Stomach smooth muscle (tissue), 2 donors: ENCODE measurements around the gene BEST3.
"Not testable (repeated sequence)": the region's sequence is repeated elsewhere in the genome, so short reads cannot be mapped to it uniquely, and the experiment has no call there.

ENCODE experiments used
- H3K27ac ChIP-seq: one replicate; pipeline ENCODE4 v1.7.0; 2013; ENCODE audit warnings: mild to moderate bottlenecking, low read length, inconsistent platforms
- H3K27me3 ChIP-seq, 2 donors: one replicate each; pipeline ENCODE4 v1.7.0; 2013; ENCODE audit warnings: low read length in 2 of 2; ENCODE audit not compliant: insufficient read depth in 2 of 2, control insufficient read depth in 1 of 2
- H3K36me3 ChIP-seq, 2 donors: one replicate each; pipeline ENCODE4 v1.7.0; 2013; ENCODE audit warnings: low read length in 2 of 2; ENCODE audit not compliant: control insufficient read depth in 2 of 2, insufficient read depth in 2 of 2
- H3K4me1 ChIP-seq: one replicate; pipeline ENCODE4 v1.7.0; 2013; ENCODE audit warnings: low read length; ENCODE audit not compliant: control insufficient read depth, insufficient read depth
- H3K4me3 ChIP-seq, 2 donors: one replicate each; pipeline ENCODE4 v1.7.0; 2013; ENCODE audit warnings: low read length in 2 of 2
- H3K9ac ChIP-seq, 2 donors: one replicate each; pipeline ENCODE4 v1.7.0; 2013; ENCODE audit warnings: low read length in 2 of 2, mild to moderate bottlenecking in 1 of 2
- H3K9me3 ChIP-seq, 2 donors: one replicate each; pipeline ENCODE4 v1.7.0; 2013; ENCODE audit warnings: low read length in 2 of 2; ENCODE audit not compliant: control insufficient read depth in 2 of 2
- donor health status: healthy.
- donor health status: Pancreatic carcinoma.

BEST3 gene

GRCh38 chr12:69621551-69621950, 77.6 kb downstream of the BEST3 start:
- no peaks in the 10 kb centered on the region for H3K9me3 ChIP-seq
- H3K4me1 ChIP-seq = no peaks in the 10 kb centered on the region
- no peak overlapping the region for H3K27ac ChIP-seq
- no peak overlapping the region for H3K4me3 ChIP-seq
- H3K9ac ChIP-seq = no peak overlapping the region
- H3K27me3 ChIP-seq = peaks cover 0 to 11% of the 10 kb centered on the region in 2 donors
- no peaks in the 10 kb centered on the region for H3K36me3 ChIP-seq

- no peak overlapping the region for H3K27ac ChIP-seq
- no peak overlapping the region for H3K9ac ChIP-seq
- peaks cover 0 to 6% of the 10 kb centered on the region in 2 donors for H3K27me3 ChIP-seq
- no peaks in the 10 kb centered on the region for H3K36me3 ChIP-seq
- H3K4me3 ChIP-seq = no peak overlapping the region
- H3K9me3 ChIP-seq = no peaks in the 10 kb centered on the region
- H3K4me1 ChIP-seq = no peaks in the 10 kb centered on the region
These were observed 78.2 kb downstream of the BEST3 start for GRCh38 chr12:69620921-69621320.

GRCh38 chr12:69620077-69620476, 79.0 kb downstream of the BEST3 start:
- Histone ChIP-seq H3K4me3 (no peak overlapping the region), H3K9me3 (no peaks in the 10 kb centered on the region), H3K9ac (no peak overlapping the region), H3K4me1 (no peaks in the 10 kb centered on the region), H3K27me3 (peaks cover 0 to 6% of the 10 kb centered on the region in 2 donors), H3K36me3 (no peaks in the 10 kb centered on the region), H3K27ac (no peak overlapping the region)

- Histone ChIP-seq H3K27me3 (peaks cover 0 to 6% of the 10 kb centered on the region in 2 donors), H3K36me3 (no peaks in the 10 kb centered on the region), H3K4me1 (no peaks in the 10 kb centered on the region), H3K4me3 (no peak overlapping the region), H3K9me3 (no peaks in the 10 kb centered on the region), H3K9ac (no peak overlapping the region), H3K27ac (no peak overlapping the region)
These were observed 80.1 kb downstream of the BEST3 start for GRCh38 chr12:69619050-69619449.

- Histone ChIP-seq H3K36me3 (no peaks in the 10 kb centered on the region), H3K4me1 (no peaks in the 10 kb centered on the region), H3K9me3 (no peaks in the 10 kb centered on the region), H3K27ac (no peak overlapping the region), H3K4me3 (no peak overlapping the region), H3K9ac (no peak overlapping the region), H3K27me3 (peaks cover 0 to 4% of the 10 kb centered on the region in 2 donors)
These were observed 83.1 kb downstream of the BEST3 start for GRCh38 chr12:69616025-69616424.

- no peaks in the 10 kb centered on the region for H3K9me3 ChIP-seq
- no peak overlapping the region for H3K4me3 ChIP-seq
These were observed 85.8 kb downstream of the BEST3 start for GRCh38 chr12:69613351-69613750.

GRCh38 chr12:69610729-69611128, 88.4 kb downstream of the BEST3 start, which contains the start of gene LRRC10:
Gene LRRC10 (minus strand): TSS chr12:69610907. CDS start chr12:69610838, 69 bp downstream.
- Histone ChIP-seq H3K27ac (no peak within 1 kb of the TSS), H3K27me3 (no peaks in the 10 kb centered on the region)

More at GRCh38 chr12:69613351-69613750, 85.8 kb downstream of the BEST3 start:
- Histone ChIP-seq H3K36me3 (no peaks in the 10 kb centered on the region), H3K9ac (no peak overlapping the region), H3K27me3 (peaks cover 0 to under 1% of the 10 kb centered on the region in 2 donors), H3K4me1 (no peaks in the 10 kb centered on the region), H3K27ac (no peak overlapping the region)

GRCh38 chr12:69610126-69610525, 89.0 kb downstream of the BEST3 start:
- Histone ChIP-seq H3K27ac (no peak overlapping the region), H3K4me3 (no peak overlapping the region), H3K36me3 (no peaks in the 10 kb centered on the region), H3K4me1 (no peaks in the 10 kb centered on the region), H3K27me3 (no peaks in the 10 kb centered on the region), H3K9ac (no peak overlapping the region), H3K9me3 (no peaks in the 10 kb centered on the region)

More at GRCh38 chr12:69610729-69611128, 88.4 kb downstream of the BEST3 start, which contains the start of gene LRRC10:
- Histone ChIP-seq H3K9ac (no peak within 1 kb of the TSS), H3K9me3 (no peaks in the 10 kb centered on the region), H3K36me3 (no peaks in the 10 kb centered on the region), H3K4me3 (no peak within 1 kb of the TSS), H3K4me1 (no peaks in the 10 kb centered on the region)

- H3K27ac ChIP-seq = no peak overlapping the region
These were observed 91.0 kb downstream of the BEST3 start for GRCh38 chr12:69608114-69608513.

GRCh38 chr12:69604275-69604674, 94.8 kb downstream of the BEST3 start:
- H3K36me3 ChIP-seq = peaks cover 19 to 24% of the 10 kb centered on the region in 2 donors
- H3K9me3 ChIP-seq, H3K27ac ChIP-seq, H3K9ac ChIP-seq, H3K4me3 ChIP-seq, H3K4me1 ChIP-seq, H3K27me3 ChIP-seq: not testable (repeated sequence)

More at GRCh38 chr12:69608114-69608513, 91.0 kb downstream of the BEST3 start:
- Histone ChIP-seq H3K36me3 (peaks cover 3% of the 10 kb centered on the region in 2 donors), H3K4me1 (no peaks in the 10 kb centered on the region), H3K27me3 (no peaks in the 10 kb centered on the region), H3K9me3 (no peaks in the 10 kb centered on the region), H3K4me3 (no peak overlapping the region), H3K9ac (no peak overlapping the region)
